ENCODE measurements around the gene HOXC9.

HOXC9 gene

GRCh38 chr12:54000116-54001114 lies at the start of gene HOXC9:
Gene HOXC9 (plus strand): TSS chr12:54000161. CDS start chr12:54000189, 28 bp downstream.
- no peak within 1 kb of the TSS for H3K4me2 ChIP-seq (ENCODE audit: low read depth, low read length, poor library complexity, severe bottlenecking)
- peaks cover 30% of the 10 kb centered on the region for H3K4me1 ChIP-seq (ENCODE audit: insufficient read depth, low read length, poor library complexity, severe bottlenecking)
- H3K9ac ChIP-seq (ENCODE audit: low read depth, low read length, poor library complexity, severe bottlenecking) = no peak within 1 kb of the TSS
- no peaks in the 10 kb centered on the region for H3K9me2 ChIP-seq (replicated peaks; ENCODE audit: low read depth, low read length)
- H3K9me3 ChIP-seq (ENCODE audit: insufficient read depth, low read depth, low read length) = no peaks in the 10 kb centered on the region
- H3K36me3 ChIP-seq (ENCODE audit: insufficient read depth, low read length) = no peaks in the 10 kb centered on the region
- peaks cover 4% of the 10 kb centered on the region for H4K20me1 ChIP-seq (ENCODE audit: insufficient read depth, low read length, poor library complexity, severe bottlenecking)
- peaks cover 31% of the 10 kb centered on the region for H3K79me2 ChIP-seq (ENCODE audit: insufficient read depth, low read length)
- H2AFZ ChIP-seq (ENCODE audit: low read length) = no peak within 1 kb of the TSS
- H3K27me3 ChIP-seq (ENCODE audit: insufficient read depth, low read length, poor library complexity, severe bottlenecking) = no peaks in the 10 kb centered on the region
- H3K4me3 ChIP-seq (ENCODE audit: low read length, poor library complexity, severe bottlenecking) = no peak within 1 kb of the TSS
- no peaks in the 10 kb centered on the region for H3F3A ChIP-seq (ENCODE audit: low read depth)
- TF ChIP-seq EZH2phosphoT487 (IDR thresholded peaks at IDR 0.05; ENCODE audit: borderline replicate concordance) (no peak), CTCF (conservative IDR thresholded peaks at IDR 0.05; ENCODE audit: low read length) (no peak)

- Histone ChIP-seq H3K4me2 (ENCODE audit: low read depth, low read length, poor library complexity, severe bottlenecking) (no peak overlapping the region), H2AFZ (ENCODE audit: low read length) (no peak overlapping the region), H3K9ac (ENCODE audit: low read depth, low read length, poor library complexity, severe bottlenecking) (no peak overlapping the region), H3K36me3 (ENCODE audit: insufficient read depth, low read length) (no peaks in the 10 kb centered on the region), H3K9me2 (replicated peaks; ENCODE audit: low read depth, low read length) (no peaks in the 10 kb centered on the region), H3K4me3 (ENCODE audit: low read length, poor library complexity, severe bottlenecking) (no peak overlapping the region), H3F3A (ENCODE audit: low read depth) (no peaks in the 10 kb centered on the region), H3K27me3 (ENCODE audit: insufficient read depth, low read length, poor library complexity, severe bottlenecking) (no peaks in the 10 kb centered on the region), H3K4me1 (ENCODE audit: insufficient read depth, low read length, poor library complexity, severe bottlenecking) (peaks cover 1% of the 10 kb centered on the region), H4K20me1 (ENCODE audit: insufficient read depth, low read length, poor library complexity, severe bottlenecking) (no peaks in the 10 kb centered on the region), H3K9me3 (ENCODE audit: insufficient read depth, low read depth, low read length) (no peaks in the 10 kb centered on the region), H3K79me2 (ENCODE audit: insufficient read depth, low read length) (no peaks in the 10 kb centered on the region)
- no peak for TF ChIP-seq EZH2phosphoT487 (IDR thresholded peaks at IDR 0.05; ENCODE audit: borderline replicate concordance)
- no peak; the same call in 1 of the 2 replicates for TF ChIP-seq CTCF (conservative IDR thresholded peaks at IDR 0.05; ENCODE audit: low read length)
These were observed 49.6 kb upstream of the HOXC9 start for GRCh38 chr12:53950437-53950773.

- Histone ChIP-seq H3K9me2 (replicated peaks; ENCODE audit: low read depth, low read length) (no peaks in the 10 kb centered on the region), H3K4me1 (ENCODE audit: insufficient read depth, low read length, poor library complexity, severe bottlenecking) (peaks cover 7% of the 10 kb centered on the region), H3K27me3 (ENCODE audit: insufficient read depth, low read length, poor library complexity, severe bottlenecking) (no peaks in the 10 kb centered on the region), H2AFZ (ENCODE audit: low read length) (no peak overlapping the region), H3K79me2 (ENCODE audit: insufficient read depth, low read length) (no peaks in the 10 kb centered on the region), H3K9ac (ENCODE audit: low read depth, low read length, poor library complexity, severe bottlenecking) (no peak overlapping the region), H3K9me3 (ENCODE audit: insufficient read depth, low read depth, low read length) (no peaks in the 10 kb centered on the region), H3F3A (ENCODE audit: low read depth) (no peaks in the 10 kb centered on the region), H3K4me3 (ENCODE audit: low read length, poor library complexity, severe bottlenecking) (no peak overlapping the region), H4K20me1 (ENCODE audit: insufficient read depth, low read length, poor library complexity, severe bottlenecking) (no peaks in the 10 kb centered on the region), H3K4me2 (ENCODE audit: low read depth, low read length, poor library complexity, severe bottlenecking) (no peak overlapping the region), H3K36me3 (ENCODE audit: insufficient read depth, low read length) (no peaks in the 10 kb centered on the region)
- TF ChIP-seq EZH2phosphoT487 (IDR thresholded peaks at IDR 0.05; ENCODE audit: borderline replicate concordance) (no peak), CTCF (conservative IDR thresholded peaks at IDR 0.05; ENCODE audit: low read length) (no peak)
These were observed 49.0 kb upstream of the HOXC9 start for GRCh38 chr12:53950789-53951576.

Data from Loucy (cell line).